ENCODE measurements around the gene ELAVL1.

The ELAVL1 gene

DNA sequence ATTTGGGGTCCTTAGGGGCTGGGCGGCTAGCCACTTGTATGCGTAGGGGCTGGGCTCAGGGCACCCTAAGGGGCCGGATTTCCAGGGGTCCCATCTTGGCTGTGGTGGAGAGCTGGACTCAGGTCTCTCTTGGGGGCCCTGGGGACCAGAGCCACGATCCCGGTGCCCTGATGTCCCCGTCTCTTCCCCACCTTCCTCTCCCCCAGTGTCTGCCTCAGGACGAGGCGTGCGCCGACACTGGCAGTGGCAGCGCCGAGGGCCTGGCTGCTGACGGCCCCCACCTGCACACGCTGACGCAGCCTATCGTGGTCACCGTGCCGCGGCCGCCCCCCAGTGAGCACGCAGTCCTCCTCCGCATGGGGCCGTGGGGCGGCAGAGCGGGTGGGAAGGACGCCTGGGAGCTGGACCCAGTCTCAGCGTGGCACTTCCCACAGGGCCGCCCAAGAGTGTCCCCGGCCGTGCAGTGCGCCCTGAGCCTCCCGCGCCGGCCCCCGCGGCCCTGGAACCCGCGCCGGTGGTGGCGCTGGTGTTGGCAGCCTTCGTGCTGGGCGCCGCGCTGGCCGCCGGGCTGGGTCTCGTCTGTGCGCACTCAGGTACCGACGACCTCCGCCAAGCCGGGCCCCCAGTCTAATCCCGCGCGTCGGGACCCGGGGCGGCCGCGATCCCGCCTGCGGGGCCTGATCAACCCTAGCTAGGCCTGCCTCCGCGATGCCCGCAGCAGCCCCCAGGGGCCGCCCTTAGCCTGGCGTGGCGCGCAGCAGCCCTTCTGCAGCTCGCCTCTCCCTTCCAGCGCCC, 88.0 kb downstream of the ELAVL1 start:
- peak overlapping the region; percentile 9 to 70 (median 45); a peak in 19 of 22 replicates for H3K9ac ChIP-seq
- no peaks in the 10 kb centered on the region for H3K9me3 ChIP-seq (replicated peaks in 1 of 11)
- H4K20me1 ChIP-seq: peaks cover 24 to 89% (median 75%) of the 10 kb centered on the region in 11 experiments; a peak in 21 of 22 replicates
- H3K4me1 ChIP-seq: peaks cover 58 to 79% (median 67%) of the 10 kb centered on the region in 10 experiments
- peak overlapping the region; percentile 79 to 100 (median 90) for H3K4me2 ChIP-seq
- peaks cover 71 to 75% (median 74%) of the 10 kb centered on the region in 11 experiments for H3K27me3 ChIP-seq
- H3K27ac ChIP-seq: no peak overlapping the region
- H3K4me3 ChIP-seq: peak overlapping the region; percentile 49 to 68 (median 54)
- no peak for TF ChIP-seq Cebpa-rat (IDR thresholded peaks at IDR 0.05)
- peaks cover 7 to 31% (median 12%) of the 10 kb centered on the region in 11 experiments for H3K36me3 ChIP-seq

DNA sequence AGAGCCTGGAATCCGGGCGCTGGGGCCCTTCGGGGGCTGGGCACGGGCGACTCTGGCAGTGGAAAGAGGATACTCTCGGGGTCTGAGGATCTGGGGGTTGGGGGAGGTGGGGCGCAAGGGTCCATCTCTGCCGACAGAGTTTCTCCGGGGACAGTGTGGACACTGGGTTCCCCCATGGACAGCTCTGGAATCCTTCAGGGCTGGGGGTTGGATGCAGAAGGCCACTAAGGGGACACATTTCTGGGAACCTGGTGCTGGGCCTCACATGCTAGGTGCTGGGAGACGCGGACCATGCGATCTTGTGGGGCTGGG, 88.5 kb downstream of the ELAVL1 start:
- H3K4me3 ChIP-seq: peak overlapping the region; percentile 49 to 68 (median 54)

GRCh38 chr19:7916103-7916954, 89.1 kb downstream of the ELAVL1 start:
- H3K4me2 ChIP-seq: peak overlapping the region; percentile 79 to 100 (median 90)
- no peak overlapping the region for H3K27ac ChIP-seq
- peaks cover 56 to 80% (median 68%) of the 10 kb centered on the region in 10 experiments for H3K4me1 ChIP-seq
- peak overlapping the region; percentile 49 to 68 (median 54) for H3K4me3 ChIP-seq
- peaks cover 34 to 88% (median 74%) of the 10 kb centered on the region in 11 experiments for H4K20me1 ChIP-seq
- peak overlapping the region; percentile 8 to 70 (median 54); a peak in 19 of 22 replicates for H3K9ac ChIP-seq
- peaks cover 6 to 32% (median 14%) of the 10 kb centered on the region in 11 experiments for H3K36me3 ChIP-seq
- peaks cover 71 to 82% (median 75%) of the 10 kb centered on the region in 11 experiments for H3K27me3 ChIP-seq
- no peaks in the 10 kb centered on the region for H3K9me3 ChIP-seq (replicated peaks in 1 of 11)
- TF ChIP-seq Cebpa-rat (IDR thresholded peaks at IDR 0.05): no peak

More for the DNA sequence above, 88.5 kb downstream of the ELAVL1 start:
- Histone ChIP-seq H3K9ac (peak overlapping the region in 10 of 11 experiments; percentile 8 to 70 (median 50); a peak in 16 of 22 replicates), H3K9me3 (replicated peaks in 1 of 11) (no peaks in the 10 kb centered on the region), H4K20me1 (peaks cover 28 to 88% (median 74%) of the 10 kb centered on the region in 11 experiments), H3K36me3 (peaks cover 2 to 30% (median 10%) of the 10 kb centered on the region in 11 experiments), H3K27ac (no peak overlapping the region), H3K4me1 (peaks cover 56 to 80% (median 68%) of the 10 kb centered on the region in 10 experiments), H3K27me3 (peaks cover 71 to 77% (median 75%) of the 10 kb centered on the region in 11 experiments), H3K4me2 (peak overlapping the region; percentile 79 to 100 (median 90))
- TF ChIP-seq Cebpa-rat (IDR thresholded peaks at IDR 0.05): no peak

DNA sequence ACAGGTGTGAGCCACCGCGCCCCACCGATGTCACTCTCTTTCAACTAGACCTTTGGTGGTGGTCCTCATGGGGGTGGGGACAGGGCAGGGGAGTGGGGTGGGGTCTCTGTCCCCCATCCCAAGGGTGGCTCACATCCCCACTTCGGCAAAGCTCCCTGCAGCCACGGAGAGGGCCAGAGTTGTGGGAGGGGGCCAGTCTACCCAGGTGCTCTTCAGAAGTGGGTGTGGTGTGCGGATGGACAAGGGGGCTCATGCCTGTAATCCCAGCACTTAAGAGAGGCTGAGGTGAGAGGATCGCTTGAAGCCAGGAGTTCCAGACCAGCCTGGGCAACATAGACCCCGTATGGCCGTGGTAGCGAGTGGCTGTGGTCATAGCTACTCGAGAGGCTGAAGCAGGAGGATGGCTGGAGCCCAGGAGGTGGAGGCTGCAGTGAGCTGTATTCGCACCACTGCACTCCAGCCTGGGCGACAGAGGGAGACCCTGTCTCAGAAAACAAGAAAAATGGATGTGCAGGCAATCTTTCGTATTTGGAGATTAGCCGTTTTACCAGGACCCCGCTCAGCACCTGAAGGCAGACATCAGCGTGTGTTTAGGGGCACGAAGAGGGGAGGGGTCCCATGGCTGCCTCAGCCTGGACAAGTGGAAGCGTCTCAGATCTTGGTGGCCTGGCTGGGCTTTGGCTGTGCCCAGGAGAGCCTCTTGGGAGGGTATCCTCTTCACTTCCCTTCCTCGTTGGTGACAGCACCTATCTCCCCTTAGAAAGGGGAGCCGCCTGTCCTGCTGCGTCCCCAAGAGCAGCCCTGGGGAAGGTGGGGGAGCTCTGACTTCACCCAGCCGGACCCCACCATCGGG, 90.0 kb downstream of the ELAVL1 start:
- Histone ChIP-seq H3K36me3 (peaks cover 14 to 40% (median 23%) of the 10 kb centered on the region in 11 experiments), H3K4me2 (peak overlapping the region; percentile 79 to 100 (median 90)), H3K27me3 (peaks cover 71 to 82% (median 75%) of the 10 kb centered on the region in 11 experiments), H3K9ac (peak overlapping the region in 9 of 11 experiments; percentile 38 to 70 (median 60); a peak in 15 of 22 replicates), H3K4me1 (peaks cover 56 to 83% (median 72%) of the 10 kb centered on the region in 10 experiments), H4K20me1 (peaks cover 42 to 92% (median 78%) of the 10 kb centered on the region in 11 experiments), H3K27ac (no peak overlapping the region), H3K9me3 (replicated peaks in 1 of 11) (no peaks in the 10 kb centered on the region), H3K4me3 (peak overlapping the region; percentile 49 to 68 (median 54))
- TF ChIP-seq Cebpa-rat (IDR thresholded peaks at IDR 0.05): no peak

- no peak for TF ChIP-seq Cebpa-rat (IDR thresholded peaks at IDR 0.05)
- no peak within 1 kb of the TSS for H3K27ac ChIP-seq
- no peaks in the 10 kb centered on the region for H3K9me3 ChIP-seq (replicated peaks in 1 of 11)
- H3K4me2 ChIP-seq: peak within 1 kb of the TSS; percentile 85 to 100 (median 90)
- H3K27me3 ChIP-seq: peaks cover 68 to 79% (median 71%) of the 10 kb centered on the region in 11 experiments
- peak within 1 kb of the TSS in 9 of 10 experiments; percentile 49 to 68 (median 56); a peak in 14 of 20 replicates for H3K4me3 ChIP-seq
- H3K9ac ChIP-seq: peak within 1 kb of the TSS in 4 of 11 experiments; percentile 38 to 66 (median 62); a peak in 5 of 22 replicates
- H3K4me1 ChIP-seq: peaks cover 53 to 88% (median 76%) of the 10 kb centered on the region in 10 experiments
- peaks cover 51 to 98% (median 86%) of the 10 kb centered on the region in 11 experiments for H4K20me1 ChIP-seq
- H3K36me3 ChIP-seq: peaks cover 20 to 49% (median 30%) of the 10 kb centered on the region in 11 experiments
Observed at GRCh38 chr19:7914598-7915045, 90.8 kb downstream of the ELAVL1 start, which contains the start of gene TGFBR3L. TGFBR3L (plus strand) TSS chr19:7914830.

DNA sequence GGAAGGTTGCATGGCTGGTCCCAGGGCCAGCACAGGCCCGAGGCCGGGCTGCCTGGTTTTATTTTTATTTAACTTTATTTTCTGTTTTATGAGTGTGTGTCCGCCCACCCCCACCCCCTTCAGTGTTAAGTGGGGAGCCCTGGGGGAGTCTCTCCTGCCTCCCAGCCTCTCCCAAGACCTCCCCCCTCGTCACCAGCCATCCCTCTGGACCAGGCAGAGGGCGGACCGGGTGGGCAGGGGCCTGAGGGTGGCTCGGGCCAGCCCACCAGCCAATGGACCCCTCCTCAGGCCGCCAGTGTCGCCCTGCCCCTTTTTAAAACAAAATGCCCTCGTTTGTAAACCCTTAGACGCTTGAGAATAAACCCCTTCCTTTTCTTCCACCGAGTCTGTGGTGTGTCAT, 91.3 kb downstream of the ELAVL1 start:
- Histone ChIP-seq H3K27me3 (peaks cover 62 to 74% (median 66%) of the 10 kb centered on the region in 11 experiments), H3K4me1 (peaks cover 48 to 88% (median 76%) of the 10 kb centered on the region in 10 experiments), H3K9me3 (replicated peaks in 1 of 11) (no peaks in the 10 kb centered on the region), H3K4me3 (no peak overlapping the region), H3K4me2 (0 out of 22 replicates have a peak overlapping the region, but pooled peaks of 1 of the 11 experiments have one; percentile 88), H4K20me1 (peaks cover 56 to 99% (median 92%) of the 10 kb centered on the region in 11 experiments), H3K36me3 (peaks cover 25 to 54% (median 34%) of the 10 kb centered on the region in 11 experiments), H3K27ac (no peak overlapping the region), H3K9ac (no peak overlapping the region)
- no peak for TF ChIP-seq Cebpa-rat (IDR thresholded peaks at IDR 0.05)

DNA sequence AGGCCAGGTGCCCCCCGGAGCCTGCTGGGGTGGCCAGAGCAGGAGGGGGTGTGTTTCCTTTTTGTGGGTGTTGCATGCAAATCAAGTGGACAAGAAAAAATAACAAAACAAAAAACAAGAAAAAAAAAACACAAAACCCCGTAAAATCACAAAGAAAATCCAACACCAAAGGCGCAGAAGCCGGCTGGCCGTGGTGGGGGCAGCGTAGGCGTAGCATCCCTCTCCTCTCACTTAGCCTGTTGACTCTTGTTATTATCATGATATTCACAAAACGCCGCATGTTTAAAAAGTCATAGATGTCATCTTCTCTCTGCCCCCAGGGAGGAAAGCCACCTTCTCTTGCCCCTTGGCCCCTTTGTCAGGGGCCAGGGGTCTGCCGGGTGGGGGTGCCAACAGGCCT, 91.8 kb downstream of the ELAVL1 start:
- peaks cover 27 to 59% (median 37%) of the 10 kb centered on the region in 11 experiments for H3K36me3 ChIP-seq
- H3K4me3 ChIP-seq: no peak overlapping the region
- no peak overlapping the region for H3K27ac ChIP-seq
- H4K20me1 ChIP-seq: peaks cover 60 to 100% (median 94%) of the 10 kb centered on the region in 11 experiments
- H3K27me3 ChIP-seq: peaks cover 58 to 69% (median 61%) of the 10 kb centered on the region in 11 experiments
- H3K4me2 ChIP-seq: peak overlapping the region in 5 of 11 experiments; percentile 85 to 99 (median 88); a peak in 7 of 22 replicates
- peaks cover 43 to 88% (median 80%) of the 10 kb centered on the region in 10 experiments for H3K4me1 ChIP-seq
- H3K9me3 ChIP-seq (replicated peaks in 1 of 11): no peaks in the 10 kb centered on the region
- H3K9ac ChIP-seq: no peak overlapping the region
- TF ChIP-seq Cebpa-rat (IDR thresholded peaks at IDR 0.05): no peak
